H54 (cell line): ENCODE results near the gene COL25A1.
"Not testable (repeated sequence)": the region's sequence is repeated elsewhere in the genome, so short reads cannot be mapped to it uniquely, and the experiment has no call there.

Source experiments
- DNase-seq: peaks from one replicate; pipeline ENCODE4 v3.0.0; 2011; ENCODE audit warnings: low spot score, mixed read lengths; ENCODE audit not compliant: insufficient read length
- FAIRE-seq: peaks from 3 replicates; lab custom pipeline; 2011; peaks lifted over from hg19 to GRCh38; lab: Jason Lieb, UNC
- POLR2A ChIP-seq: IDR thresholded peaks from 2 replicates; pipeline ENCODE4 v1.6.1; 2011; ENCODE audit warnings: low read depth, mild to moderate bottlenecking, low read length

The COL25A1 gene

GRCh38 chr4:108947526-108947925 is 354.9 kb downstream of the COL25A1 start:
- FAIRE-seq (no peak), DNase-seq (no peak)
- no peak for TF ChIP-seq POLR2A

- no peak for TF ChIP-seq POLR2A
- no peak for DNase-seq
- FAIRE-seq = no peak
Observed at GRCh38 chr4:108946237-108946636, 356.2 kb downstream of the COL25A1 start.

GRCh38 chr4:108943976-108944591 is 358.4 kb downstream of the COL25A1 start:
- no peak for DNase-seq
- FAIRE-seq = no peak
- no peak for TF ChIP-seq POLR2A

- TF ChIP-seq POLR2A = no peak
- DNase-seq (no peak), FAIRE-seq (no peak)
Observed at GRCh38 chr4:108943371-108943770, 359.1 kb downstream of the COL25A1 start.

- TF ChIP-seq POLR2A = no peak
- no peak for FAIRE-seq
- DNase-seq = no peak
Observed at GRCh38 chr4:108941904-108942430, 360.5 kb downstream of the COL25A1 start.

- DNase-seq = no peak
- TF ChIP-seq POLR2A = no peak
- FAIRE-seq = no peak
Observed at GRCh38 chr4:108940634-108941033, 361.8 kb downstream of the COL25A1 start.

- TF ChIP-seq POLR2A = no peak
- DNase-seq (no peak), FAIRE-seq (no peak)
Observed at GRCh38 chr4:108940149-108940548, 362.3 kb downstream of the COL25A1 start.

GRCh38 chr4:108937066-108937465 is 365.4 kb downstream of the COL25A1 start:
- no peak for FAIRE-seq
- TF ChIP-seq POLR2A = no peak
- no peak for DNase-seq

GRCh38 chr4:108933925-108934324 is 368.5 kb downstream of the COL25A1 start:
- not testable (repeated sequence) for DNase-seq, FAIRE-seq

- no peak for FAIRE-seq
- TF ChIP-seq POLR2A = no peak
- DNase-seq = no peak
Observed at GRCh38 chr4:108933046-108933445, 369.4 kb downstream of the COL25A1 start.

- no peak for DNase-seq
- FAIRE-seq = no peak
- no peak for TF ChIP-seq POLR2A
Observed at GRCh38 chr4:108931926-108932325, 370.5 kb downstream of the COL25A1 start.

- no peak for DNase-seq
- no peak for TF ChIP-seq POLR2A
- FAIRE-seq = no peak
Observed at GRCh38 chr4:108930186-108930585, 372.3 kb downstream of the COL25A1 start.

- DNase-seq (no peak), FAIRE-seq (no peak)
- no peak for TF ChIP-seq POLR2A
Observed at GRCh38 chr4:108926781-108927180, 375.7 kb downstream of the COL25A1 start.

- FAIRE-seq (no peak), DNase-seq (no peak)
- no peak for TF ChIP-seq POLR2A
Observed at GRCh38 chr4:108926061-108926460, 376.4 kb downstream of the COL25A1 start.

- DNase-seq (no peak), FAIRE-seq (no peak)
- TF ChIP-seq POLR2A = no peak
Observed at GRCh38 chr4:108922191-108922590, 380.3 kb downstream of the COL25A1 start.
